Right renal pelvis (tissue), 4 donors: ENCODE results near the gene FAM186B. TPM values are rescaled to one million over a fixed set of nuclear protein-coding genes. Genes with fewer than 3 reads are reported as not detected.

ENCODE experiments used
- DNase-seq, 4 donors: peaks; one replicate each; pipeline ENCODE4 v3.0.0-alpha.2; 2013; ENCODE audit warnings: low read depth in 4 of 4, low spot score in 3 of 4, missing footprints in 1 of 4
- polyA plus RNA-seq, 4 donors: library from polyadenylated mRNA; unstranded; fragments of 120-200 nt; gene quantifications; one replicate each; pipeline ENCODE4 v1.2.1, GENCODE V29; 2013; ENCODE audit not compliant: insufficient read length in 4 of 4

Gene FAM186B
- polyA plus RNA-seq, 4 donors: 0.90 to 1.1 (median 1.0) TPM

DNA sequence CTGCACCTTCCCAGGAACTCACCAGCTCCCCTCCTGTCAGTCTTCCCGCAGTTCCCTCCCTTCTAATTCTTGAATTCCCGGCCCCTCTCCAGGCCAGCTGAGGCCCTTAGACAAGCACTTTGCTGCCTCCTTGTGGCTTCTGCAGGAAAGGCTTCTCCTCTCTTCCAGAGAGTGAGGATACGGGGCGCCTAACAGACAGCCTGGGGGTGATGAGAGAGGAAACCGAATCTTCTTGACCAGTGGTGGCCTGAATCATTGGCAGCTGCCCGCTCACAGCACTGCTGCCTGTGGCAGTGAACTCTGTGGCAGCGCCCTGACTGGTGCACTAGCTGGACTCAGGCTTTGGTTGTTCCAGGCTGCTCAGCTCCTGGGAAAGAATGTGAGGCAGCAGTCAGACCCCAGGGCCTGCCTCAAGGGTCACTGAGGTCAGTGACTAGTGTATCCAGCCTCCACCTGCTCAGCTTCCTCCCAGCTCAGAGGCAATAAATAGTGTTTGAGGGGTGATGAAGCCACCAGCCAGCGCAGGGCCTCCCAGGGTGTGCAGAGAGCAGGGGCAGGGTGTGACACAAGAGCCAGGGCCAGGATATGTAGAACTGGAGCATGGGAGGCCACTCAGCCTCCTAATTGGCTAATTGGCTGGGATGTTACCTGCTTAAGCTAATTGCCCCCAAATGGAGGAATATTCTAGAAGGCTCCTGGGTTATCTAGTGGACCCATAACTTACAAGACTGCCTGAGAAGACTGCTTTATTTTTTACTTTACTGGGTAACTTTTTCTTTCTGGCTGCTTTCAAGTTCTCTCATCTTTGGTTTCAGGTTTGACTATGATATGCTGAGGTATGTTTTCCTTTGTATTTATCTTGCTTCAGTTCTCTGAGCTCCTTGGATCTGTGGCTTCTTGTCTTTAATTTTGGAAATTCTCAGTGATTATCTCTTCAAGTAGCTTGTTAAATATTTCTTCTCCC, 24.6 kb downstream of the FAM186B start:
- peak; percentile 70 to 80 (median 74) for DNase-seq

DNA sequence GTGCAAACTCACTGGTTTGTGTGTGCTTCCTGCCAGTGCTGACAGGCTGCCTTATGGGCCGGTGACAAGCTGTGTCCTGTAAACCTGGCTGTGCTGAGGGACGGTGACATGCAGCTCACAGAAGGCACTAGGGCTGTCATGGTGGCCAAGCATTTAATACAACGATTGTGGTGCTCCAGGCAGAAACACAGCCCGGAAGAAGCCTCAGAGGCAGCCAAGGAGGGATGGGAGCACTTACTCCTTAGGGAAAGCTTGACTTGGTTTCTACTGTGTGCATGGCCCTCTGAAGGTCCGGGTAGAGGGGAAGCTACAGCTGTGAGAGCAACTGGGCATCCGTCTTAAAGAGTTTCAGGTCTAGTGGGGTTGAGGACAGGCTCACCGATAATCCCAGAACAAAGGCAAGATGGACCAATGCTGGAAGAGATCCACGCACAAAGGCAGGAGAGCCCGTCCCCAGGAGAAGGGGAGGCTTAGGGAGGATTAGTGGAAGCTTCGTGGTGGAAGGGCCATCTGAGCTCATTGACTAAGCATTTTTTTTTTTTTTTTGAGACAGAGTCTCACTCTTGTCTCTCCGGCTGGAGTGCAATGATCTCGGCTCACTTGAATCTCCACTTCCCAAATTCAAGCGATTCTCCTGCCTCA, 26.8 kb downstream of the FAM186B start:
- DNase-seq: no peak

DNA sequence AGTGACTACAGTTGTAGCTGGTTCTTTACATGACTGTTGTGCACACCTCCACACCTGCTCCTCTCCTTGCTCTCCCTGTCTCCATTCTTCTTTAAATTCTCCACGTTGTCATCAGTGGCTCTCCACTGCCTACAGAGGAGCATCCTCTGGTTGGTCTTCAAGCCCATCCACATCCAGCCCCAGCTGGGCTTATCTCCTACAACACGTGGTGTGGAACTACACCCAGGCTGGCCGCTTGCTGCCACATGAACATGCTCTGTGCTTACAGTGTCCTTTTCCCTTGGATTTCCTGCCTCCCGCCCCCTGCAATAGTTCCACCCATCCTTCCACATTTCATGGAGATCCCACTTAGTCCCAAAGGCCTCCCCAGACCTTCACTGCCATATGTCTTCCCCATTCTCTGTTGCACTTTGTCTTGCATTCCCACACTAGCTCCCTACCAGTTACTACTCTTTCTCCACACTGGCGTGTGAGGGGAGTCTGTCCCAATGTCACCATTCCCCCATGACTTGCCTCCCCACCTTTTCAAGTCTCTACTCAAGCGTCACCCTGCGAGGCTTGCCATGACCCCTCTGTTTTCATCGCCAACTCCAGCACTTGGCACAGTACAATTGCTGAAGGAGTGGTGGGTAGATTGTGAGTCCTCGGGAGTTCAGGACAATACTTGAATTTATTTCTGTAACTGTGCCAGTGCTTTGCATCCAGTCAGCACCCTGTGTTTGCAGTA, 27.7 kb downstream of the FAM186B start:
- DNase-seq: no peak

DNA sequence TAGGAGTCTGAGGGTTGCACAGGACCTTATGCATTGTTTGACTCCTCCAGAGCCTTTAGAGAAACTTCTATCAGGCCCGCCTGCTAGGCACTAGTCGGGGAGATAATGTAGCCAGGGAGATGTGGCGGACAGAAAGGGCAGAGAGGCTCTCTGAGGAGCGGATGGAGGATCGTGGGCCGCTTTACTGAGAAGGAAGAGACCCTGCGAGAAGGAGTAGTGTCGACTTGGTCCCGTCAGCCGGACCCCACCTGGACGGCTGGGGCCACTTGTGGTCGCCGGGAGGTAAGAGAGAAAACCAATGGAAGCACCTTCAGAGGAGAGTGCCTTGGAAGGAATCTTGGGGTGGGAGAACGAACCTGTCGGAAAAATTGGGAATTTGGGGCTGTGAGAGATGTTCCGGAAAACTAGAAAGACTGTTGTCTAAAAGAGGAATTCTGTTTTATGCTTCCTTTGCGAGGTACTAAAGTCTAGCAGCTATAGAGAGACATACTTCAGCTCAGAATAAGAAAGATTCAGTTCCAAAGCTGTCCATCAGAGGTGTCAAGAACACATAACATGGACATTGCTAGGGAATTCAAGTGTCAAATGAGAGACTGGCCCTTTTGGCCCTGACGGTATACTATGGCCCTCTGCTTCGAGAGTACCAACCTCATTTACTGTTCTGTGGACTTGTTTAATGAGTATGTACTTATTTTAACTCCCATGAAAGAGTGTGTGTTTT, 36.8 kb downstream of the FAM186B start:
- DNase-seq: no peak

DNA sequence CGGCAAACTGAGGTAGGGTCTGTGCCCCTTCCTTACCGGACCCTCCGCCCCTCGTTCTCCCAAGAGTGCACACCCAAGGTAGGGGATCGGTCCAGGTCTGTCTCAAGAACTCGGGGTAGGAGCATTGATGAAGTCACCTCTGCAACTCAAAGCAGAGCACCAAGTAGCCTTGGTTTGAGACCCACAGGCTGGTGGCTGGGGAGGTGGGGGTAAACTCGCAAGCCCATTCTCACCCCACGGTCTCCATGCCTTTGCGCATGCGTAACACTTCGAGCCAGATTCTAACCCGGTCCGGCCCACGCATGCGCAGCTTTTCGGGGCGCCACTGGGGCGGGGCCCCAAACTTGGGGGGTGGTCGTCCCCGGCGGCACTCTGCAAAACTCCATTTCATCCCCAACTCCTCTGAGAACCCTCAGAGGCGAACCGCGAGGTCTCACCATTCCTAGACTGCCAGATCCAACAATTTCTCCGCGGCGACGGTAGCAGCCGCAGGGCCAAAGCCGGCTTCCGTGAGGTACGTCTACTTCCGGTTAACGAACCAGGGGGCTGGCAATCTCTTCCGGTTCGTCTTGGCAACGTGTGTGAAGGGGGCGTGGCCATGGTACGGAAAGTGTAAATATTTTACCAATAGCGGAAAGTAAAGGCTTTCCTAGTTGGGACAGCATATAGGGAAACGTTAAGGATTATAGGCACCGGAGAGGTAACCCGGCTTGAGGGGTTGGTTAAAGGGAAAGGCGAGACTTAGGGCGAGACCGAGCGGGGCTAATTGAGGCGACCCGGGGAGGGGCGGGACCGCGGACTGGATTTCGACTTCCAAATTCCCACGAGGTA, 37.6 kb downstream of the FAM186B start, which contains the start of gene MCRS1:
TSS of gene MCRS1 (minus strand) at position 532 of the 831 bp plus-strand sequence. CDS start 1,411 bp downstream, outside the sequence.
- DNase-seq: peak; percentile 83 to 87 (median 86)

DNA sequence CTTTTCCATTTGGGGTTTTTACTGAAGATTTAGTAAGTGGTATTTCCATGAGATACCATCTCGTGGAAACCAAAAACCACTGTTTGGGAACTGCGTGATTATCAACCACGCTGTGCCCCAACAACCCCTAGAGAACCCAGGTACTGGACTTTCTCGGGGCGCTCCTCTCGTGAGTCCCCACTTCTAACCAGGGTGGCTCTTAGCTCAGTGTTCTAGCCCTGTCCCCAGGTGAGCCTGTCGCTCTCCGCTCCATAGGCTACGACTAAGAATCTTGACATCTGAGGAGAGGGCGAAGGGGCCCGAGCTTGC, 38.2 kb downstream of the FAM186B start:
- DNase-seq: no peak

DNA sequence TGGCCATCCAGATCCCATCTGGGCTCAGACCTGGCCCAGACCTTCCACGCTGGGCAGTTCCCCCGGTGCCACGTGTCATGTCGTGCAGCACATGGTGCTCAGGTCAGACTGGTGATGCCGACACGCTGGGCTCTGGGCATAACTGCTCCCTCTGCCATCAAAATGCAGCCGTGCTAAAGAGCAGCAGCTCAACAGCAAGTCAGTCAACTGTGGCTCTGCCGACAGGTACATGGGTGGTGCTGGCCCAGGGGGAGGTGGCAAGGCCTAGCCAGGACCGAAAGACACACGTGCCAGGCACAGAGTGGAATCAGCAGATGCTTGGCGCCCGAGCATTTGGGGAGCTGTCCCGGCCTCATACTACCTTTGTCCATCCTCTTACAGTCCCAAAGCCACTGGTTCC, 39.1 kb downstream of the FAM186B start:
- DNase-seq: no peak

DNA sequence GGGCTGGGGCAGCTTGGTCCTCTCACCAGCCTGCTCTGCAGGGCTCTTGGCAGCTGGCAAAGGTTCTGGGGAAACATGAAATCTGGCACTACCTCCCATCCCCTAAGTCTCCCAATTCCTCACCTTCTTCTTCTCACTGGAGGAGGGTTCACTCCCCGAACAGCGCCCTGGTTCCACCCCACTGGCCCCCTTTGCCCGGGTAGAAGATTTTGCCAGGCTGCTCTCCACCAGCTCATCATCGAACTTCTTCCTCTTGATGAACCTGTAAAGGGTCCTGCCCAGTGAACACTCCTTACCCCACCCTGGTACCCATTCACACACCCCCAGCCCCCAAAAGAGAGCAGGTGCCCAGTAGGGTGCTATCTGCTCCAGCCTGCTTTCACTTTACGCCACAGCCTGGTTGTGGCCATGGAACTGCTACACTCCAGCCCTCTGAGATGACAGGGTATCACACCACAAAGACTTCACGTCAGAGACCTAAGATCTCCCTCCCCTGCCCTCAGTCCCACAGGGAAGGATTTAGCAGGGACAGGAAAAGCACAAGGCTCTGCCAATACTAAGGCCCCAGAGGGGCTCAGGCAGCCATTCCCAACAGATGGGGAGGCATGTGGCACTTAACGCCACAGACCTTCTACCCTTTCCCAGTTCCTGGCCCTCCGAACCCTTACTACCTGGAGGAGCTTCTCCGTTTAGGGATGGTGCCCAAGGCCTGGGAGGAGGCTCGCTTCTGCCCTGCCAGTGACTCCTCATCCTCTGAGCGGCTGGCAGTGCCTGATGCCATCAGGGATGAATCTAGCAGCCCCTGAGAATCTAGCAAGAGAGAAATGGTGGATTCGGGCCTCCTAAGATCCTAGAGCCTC, 39.8 kb downstream of the FAM186B start:
- DNase-seq: no peak

DNA sequence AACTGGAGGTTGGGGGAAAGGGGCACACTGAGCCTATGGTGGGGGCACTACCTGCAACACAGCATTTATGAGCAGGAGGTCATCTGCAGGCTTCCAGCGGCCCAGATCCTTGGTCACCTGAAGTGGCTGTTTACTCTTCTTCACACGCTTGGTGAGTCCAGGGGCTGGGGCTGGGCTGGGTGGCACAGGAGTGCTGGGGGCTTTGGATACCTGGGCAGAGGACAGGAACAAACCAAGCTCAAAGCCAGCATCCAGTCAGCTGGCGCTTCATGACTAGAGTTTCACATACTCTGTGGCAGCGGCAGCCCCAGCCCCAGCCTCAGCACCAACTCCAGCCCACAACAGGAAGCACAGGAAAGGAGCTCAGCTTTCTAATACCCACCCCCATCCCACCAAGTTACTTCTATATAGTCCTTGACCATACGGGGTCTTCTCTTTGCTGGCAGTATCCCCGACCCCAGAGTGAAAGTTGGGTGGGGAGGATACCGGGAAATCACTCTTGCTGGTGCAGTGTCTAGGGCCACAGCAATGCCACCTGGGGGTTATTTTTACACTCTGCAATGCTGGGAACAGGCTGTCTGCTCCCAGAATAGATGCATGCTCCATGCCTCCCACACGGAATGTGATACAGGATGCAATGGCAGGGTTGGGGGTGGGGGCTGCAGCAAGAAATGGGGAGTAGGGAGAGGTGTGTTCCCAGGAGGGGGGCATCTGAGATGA, 40.6 kb downstream of the FAM186B start:
- DNase-seq: no peak

DNA sequence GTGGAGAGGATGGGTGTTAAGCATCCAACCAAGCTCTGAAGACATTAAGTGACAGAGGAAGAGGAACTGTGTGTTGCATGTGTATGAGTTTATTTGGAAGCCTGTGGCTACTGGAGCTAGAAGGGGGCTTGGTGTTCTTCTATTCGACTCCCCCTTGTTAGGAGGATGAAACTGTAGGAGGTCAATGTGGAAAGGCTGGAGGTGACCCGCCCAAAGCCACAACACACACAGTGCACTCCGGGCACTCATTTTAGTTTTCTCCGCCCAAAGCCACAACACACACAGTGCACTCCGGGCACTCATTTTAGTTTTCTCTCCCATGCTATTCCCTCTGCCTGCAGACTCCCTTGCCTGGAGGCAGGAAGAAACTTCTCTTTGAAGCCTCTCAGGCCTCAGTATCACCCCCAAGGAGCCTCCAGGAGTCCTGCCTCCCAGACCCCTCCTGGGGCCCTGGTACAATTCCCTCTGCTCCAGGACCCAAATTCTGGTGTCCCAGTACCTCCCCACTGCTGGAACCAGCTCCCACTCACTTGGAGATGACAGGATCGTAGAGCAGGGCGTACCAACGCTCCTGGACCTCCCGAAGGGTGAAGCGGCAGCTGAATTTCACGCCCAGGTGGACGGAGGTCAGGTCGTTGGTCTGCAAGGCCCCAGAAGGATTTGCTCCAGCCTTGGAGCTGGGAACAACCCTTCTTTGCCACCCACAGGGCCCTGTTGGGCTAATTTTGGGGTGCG, 41.3 kb downstream of the FAM186B start:
- no peak for DNase-seq

DNA sequence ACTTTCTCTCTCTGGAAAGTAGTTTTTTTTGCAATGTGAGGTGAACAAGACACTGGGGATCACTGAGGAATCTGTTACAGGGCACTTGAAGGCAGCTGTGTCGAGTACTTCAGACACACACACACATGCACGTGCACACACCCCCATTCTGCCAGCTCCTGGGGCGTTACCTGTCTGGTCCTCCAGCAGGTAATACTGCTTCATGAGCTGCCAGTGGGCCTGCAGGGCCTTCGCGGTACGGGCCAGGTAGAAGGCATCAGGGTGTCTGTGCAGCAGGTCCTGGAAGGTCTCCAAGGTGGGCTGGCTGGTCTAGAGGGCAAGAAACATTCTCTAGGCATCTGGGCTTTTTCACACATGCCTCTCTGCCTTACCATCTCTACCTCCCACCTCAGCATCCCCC, 42.6 kb downstream of the FAM186B start:
- no peak for DNase-seq

DNA sequence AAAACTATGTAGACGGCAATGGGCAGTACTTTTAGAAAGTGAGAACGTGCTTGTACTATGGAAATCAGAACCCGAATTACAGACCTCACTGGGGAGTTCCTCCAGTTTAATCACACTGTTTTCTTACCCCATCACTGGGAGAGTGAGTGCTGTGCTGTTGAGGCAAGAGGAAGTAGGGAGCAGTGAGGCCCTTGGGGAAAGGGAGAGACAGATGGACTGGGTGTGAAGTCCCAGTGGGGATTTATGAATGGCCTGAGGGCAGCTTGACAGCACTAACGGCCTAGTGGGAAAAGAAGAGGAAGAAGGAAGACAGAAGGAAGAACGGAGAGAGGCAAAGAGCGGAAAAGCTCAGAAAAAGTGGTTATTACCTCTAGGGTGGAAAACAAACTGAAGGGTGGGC, 43.2 kb downstream of the FAM186B start:
- no peak for DNase-seq

DNA sequence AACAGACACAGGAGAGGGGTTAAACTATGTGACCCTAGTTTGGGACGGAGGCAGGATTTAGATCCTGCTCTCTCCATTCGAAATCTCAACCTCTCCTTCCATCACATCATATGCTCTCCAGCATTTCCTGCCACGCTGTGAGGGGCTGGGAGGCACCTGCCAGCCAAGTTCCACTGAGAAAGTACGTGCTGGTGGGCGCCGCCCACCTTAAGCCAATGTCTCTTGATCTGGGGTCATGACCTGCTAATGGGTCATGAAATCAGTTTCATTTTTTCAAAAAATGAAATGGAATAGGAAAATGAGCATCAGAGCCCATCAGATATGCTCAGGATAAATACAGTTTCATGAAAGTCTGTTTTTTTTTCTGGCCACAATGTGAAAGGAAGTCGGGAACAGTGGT, 44.7 kb downstream of the FAM186B start:
- DNase-seq: no peak

DNA sequence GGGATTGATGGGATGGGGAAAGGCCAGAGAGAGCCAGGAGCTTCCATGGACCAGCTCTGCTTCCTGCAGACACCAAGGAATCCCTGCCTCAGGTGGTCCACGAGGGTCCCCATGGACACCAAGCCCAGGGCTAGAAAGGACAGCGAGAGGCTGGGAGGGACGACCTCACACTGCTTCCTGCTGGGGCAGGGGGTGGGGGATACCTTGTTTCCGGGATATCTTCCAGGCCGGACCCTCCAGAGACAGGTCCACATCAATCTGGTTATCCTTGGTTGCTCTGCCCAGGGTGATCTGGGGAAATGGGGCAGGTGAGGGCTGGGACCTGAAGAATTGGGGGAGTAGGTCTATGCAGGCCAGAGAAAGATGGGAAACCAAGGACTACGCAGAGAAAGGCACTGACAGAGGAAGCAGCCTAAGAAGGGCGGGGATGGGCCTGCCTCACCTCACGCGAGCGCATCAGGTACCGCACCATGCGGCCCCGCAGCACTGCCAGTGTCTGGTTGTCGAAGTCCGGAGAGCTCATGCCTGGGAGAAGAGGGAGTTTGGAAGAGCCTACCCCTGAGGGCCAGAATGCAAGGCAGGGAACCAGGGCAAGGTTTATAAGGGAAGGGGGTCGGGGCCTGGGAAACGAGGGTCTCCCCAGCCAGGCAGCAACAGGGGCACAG, 46.3 kb downstream of the FAM186B start:
- no peak for DNase-seq

DNA sequence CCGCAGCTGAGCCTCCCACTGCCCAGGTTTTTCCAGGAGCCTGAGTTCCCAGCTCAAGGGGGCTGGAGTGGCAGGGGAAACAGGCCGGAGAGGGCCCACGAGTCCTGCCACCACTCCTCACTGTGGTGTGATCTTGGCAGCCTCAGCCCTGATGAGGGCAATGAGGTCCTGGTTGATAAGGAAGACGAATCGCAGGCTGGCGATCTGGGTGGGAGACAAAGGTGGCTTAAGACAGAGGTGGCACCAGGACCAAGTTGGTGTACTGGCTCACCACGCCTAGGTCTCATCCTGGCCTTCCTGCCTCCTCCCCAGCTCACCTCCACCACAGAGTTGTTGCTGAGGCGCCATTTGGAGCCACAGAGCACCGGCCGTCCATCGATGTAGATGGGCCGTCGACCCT, 46.9 kb downstream of the FAM186B start:
- no peak for DNase-seq

DNA sequence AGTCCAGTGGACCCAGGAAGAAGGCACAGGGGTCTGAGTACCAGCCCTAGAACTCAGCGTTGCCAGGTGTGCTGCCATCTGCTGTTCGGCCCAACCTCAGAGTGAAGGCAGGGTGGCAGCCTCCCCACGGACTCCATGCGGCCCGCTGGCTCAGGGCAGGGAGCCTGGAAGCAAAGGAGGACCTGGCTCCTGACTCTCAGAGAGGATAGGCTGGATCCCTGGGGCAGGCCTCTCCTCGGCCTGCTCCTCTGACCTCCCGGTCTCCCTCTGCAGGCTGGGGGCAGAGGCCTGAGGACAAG, 47.6 kb downstream of the FAM186B start:
- DNase-seq: no peak
